DMS79 (cell line): ENCODE results near the gene PLD6.
"Not testable (repeated sequence)": the region's sequence is repeated elsewhere in the genome, so short reads cannot be mapped to it uniquely, and the experiment has no call there.

Source experiments
- DNase-seq: peaks from one replicate; lab custom pipeline; 2025; lab: John Stamatoyannopoulos, UW

The PLD6 gene

GRCh38 chr17:17206124-17206912 is at the start of gene PLD6:
Gene PLD6, minus strand, starts transcription at chr17:17206333. Its CDS starts 47 bp downstream, at chr17:17206286.
- DNase-seq: no peak

GRCh38 chr17:17255689-17256088 is 49.6 kb upstream of the PLD6 start:
- not testable (repeated sequence) for DNase-seq

GRCh38 chr17:17254036-17254435 is 47.9 kb upstream of the PLD6 start:
- DNase-seq: no peak

- no peak for DNase-seq
These were observed 47.3 kb upstream of the PLD6 start for GRCh38 chr17:17253406-17253805.

GRCh38 chr17:17252149-17252661 is 46.1 kb upstream of the PLD6 start:
- DNase-seq: no peak

- DNase-seq: no peak
These were observed 40.7 kb upstream of the PLD6 start for GRCh38 chr17:17246879-17247278.

- no peak for DNase-seq
These were observed 37.0 kb upstream of the PLD6 start for GRCh38 chr17:17243163-17243562.

GRCh38 chr17:17242246-17242645 is 36.1 kb upstream of the PLD6 start:
- DNase-seq: no peak

GRCh38 chr17:17241656-17242055 is 35.5 kb upstream of the PLD6 start:
- DNase-seq: no peak

- DNase-seq: no peak
These were observed 33.7 kb upstream of the PLD6 start for GRCh38 chr17:17239832-17240231.

- peak; percentile 40 for DNase-seq
These were observed 31.1 kb upstream of the PLD6 start, which contains the start of gene FLCN for GRCh38 chr17:17237026-17237799. Gene FLCN, minus strand, starts transcription at chr17:17237168. Its CDS starts 9,031 bp downstream, at chr17:17228137.

- peak; percentile 4 for DNase-seq
These were observed 30.3 kb upstream of the PLD6 start for GRCh38 chr17:17236295-17237025.

GRCh38 chr17:17235212-17236174 is 29.4 kb upstream of the PLD6 start:
- peak; percentile 40 for DNase-seq

GRCh38 chr17:17232303-17232621 is 26.1 kb upstream of the PLD6 start:
- no peak for DNase-seq

GRCh38 chr17:17231621-17232302 is 25.6 kb upstream of the PLD6 start:
- DNase-seq: no peak

- no peak for DNase-seq
These were observed 23.6 kb upstream of the PLD6 start for GRCh38 chr17:17229416-17230384.

GRCh38 chr17:17228521-17229279 is 22.6 kb upstream of the PLD6 start:
- no peak for DNase-seq
